CD14-positive monocyte (primary cell): ENCODE data around the gene NCOA6. TPM values are rescaled to one million over a fixed set of nuclear protein-coding genes. Genes with fewer than 3 reads are reported as not detected.

Experiments
- DNase-seq, 3 donors: peaks; one replicate each; pipeline ENCODE4 v3.0.0-alpha.2; 2011 to 2022
- H2AFZ ChIP-seq: 2 replicates; pipeline ENCODE4 v1.6.0; 2012; ENCODE audit warnings: mild to moderate bottlenecking, low read depth, low read length, inconsistent platforms; ENCODE audit not compliant: insufficient read depth, poor library complexity, severe bottlenecking
- H3K27ac ChIP-seq, 2 donors: 1 replicate in 1 of 2; 2 replicates in 1 of 2; pipeline ENCODE4 v1.5.1; 2012 to 2013; ENCODE audit warnings: low read length in 2 of 2, control low read depth in 1 of 2, inconsistent platforms in 1 of 2, low read depth in 1 of 2, mild to moderate bottlenecking in 1 of 2
- H3K27me3 ChIP-seq, 2 donors: one replicate each; pipeline versions ENCODE4 v1.6.0 to v1.6.1; 2011 to 2013; ENCODE audit warnings: low read length in 2 of 2; ENCODE audit not compliant: control insufficient read depth in 2 of 2, insufficient read depth in 2 of 2
- H3K36me3 ChIP-seq, 2 donors: replicated peaks in 1 of 2; 1 replicate in 1 of 2; 2 replicates in 1 of 2; pipeline versions ENCODE4 v1.5.1 to v1.6.1; 2012 to 2013; ENCODE audit warnings: low read length in 2 of 2, control low read depth in 1 of 2, inconsistent platforms in 1 of 2, mild to moderate bottlenecking in 1 of 2; ENCODE audit not compliant: insufficient read depth in 2 of 2, control insufficient read depth in 1 of 2
- H3K4me1 ChIP-seq, 2 donors: 1 replicate in 1 of 2; 2 replicates in 1 of 2; pipeline versions ENCODE4 v1.5.1 to v1.6.1; 2012 to 2013; ENCODE audit warnings: low read length in 2 of 2, control low read depth in 1 of 2, inconsistent platforms in 1 of 2, mild to moderate bottlenecking in 1 of 2, moderate library complexity in 1 of 2; ENCODE audit not compliant: insufficient read depth in 2 of 2, control insufficient read depth in 1 of 2
- H3K4me2 ChIP-seq: replicated peaks from 2 replicates; pipeline ENCODE3; 2012; ENCODE audit warnings: low read length, moderate library complexity, mild to moderate bottlenecking; ENCODE audit not compliant: poor library complexity, severe bottlenecking; ENCODE audit errors: extremely low read depth
- H3K4me3 ChIP-seq, 3 experiments: fragments of 200-600 bp in 1 of 3; sonication (generic) in 1 of 3; replicated peaks in 1 of 3; 1 replicate in 2 of 3; 2 replicates in 1 of 3; pipeline ENCODE4 v1.5.1; 2011 to 2013; ENCODE audit warnings: low read length in 3 of 3, mild to moderate bottlenecking in 3 of 3, control low read depth in 2 of 3, low read depth in 2 of 3, inconsistent platforms in 1 of 3, moderate library complexity in 1 of 3
- H3K79me2 ChIP-seq: 2 replicates; pipeline ENCODE4 v1.6.0; 2012; ENCODE audit warnings: mild to moderate bottlenecking, control low read depth, inconsistent platforms, low read length, moderate library complexity; ENCODE audit not compliant: insufficient read depth
- H3K9ac ChIP-seq: 2 replicates; pipeline ENCODE4 v1.6.0; 2017; ENCODE audit warnings: low read length, mild to moderate bottlenecking; ENCODE audit not compliant: insufficient read depth, poor library complexity, severe bottlenecking
- H3K9me3 ChIP-seq, 2 donors: replicated peaks in 1 of 2; 1 replicate in 1 of 2; 2 replicates in 1 of 2; pipeline versions ENCODE4 v1.5.1 to v1.6.1; 2012 to 2013; ENCODE audit warnings: low read length in 2 of 2, control low read depth in 1 of 2; ENCODE audit not compliant: control insufficient read depth in 1 of 2, insufficient read depth in 1 of 2
- H4K20me1 ChIP-seq: 2 replicates; pipeline ENCODE4 v1.6.0; 2012; ENCODE audit warnings: mild to moderate bottlenecking, low read length, control low read depth, moderate library complexity; ENCODE audit not compliant: insufficient read depth
- H3K27ac Mint-ChIP-seq, 7 donors: one replicate each; pipeline ENCODE4 v1.8.0; 2020; ENCODE audit warnings: mild to moderate bottlenecking in 7 of 7, mixed read lengths in 7 of 7, moderate library complexity in 6 of 7, inconsistent platforms in 2 of 7
- H3K27me3 Mint-ChIP-seq, 3 donors: one replicate each; pipeline ENCODE4 v1.8.0; 2021 to 2022; ENCODE audit warnings: low read depth in 3 of 3, mild to moderate bottlenecking in 3 of 3, mixed read lengths in 3 of 3, moderate library complexity in 3 of 3, inconsistent platforms in 1 of 3
- H3K36me3 Mint-ChIP-seq, 2 donors: one replicate each; pipeline ENCODE4 v1.8.0; 2020; ENCODE audit warnings: mixed read lengths in 2 of 2, inconsistent platforms in 1 of 2, mild to moderate bottlenecking in 1 of 2
- H3K4me1 Mint-ChIP-seq: one replicate; pipeline ENCODE4 v1.8.0; 2020; ENCODE audit warnings: mild to moderate bottlenecking, mixed read lengths
- H3K4me3 Mint-ChIP-seq, 2 donors: one replicate each; pipeline ENCODE4 v1.8.0; 2020; ENCODE audit warnings: mild to moderate bottlenecking in 2 of 2, mixed read lengths in 2 of 2, moderate library complexity in 1 of 2
- H3K9me3 Mint-ChIP-seq, 7 donors: one replicate each; pipeline ENCODE4 v1.8.0; 2020 to 2022; ENCODE audit warnings: mixed read lengths in 7 of 7, mild to moderate bottlenecking in 6 of 7, moderate library complexity in 6 of 7, inconsistent platforms in 2 of 7
- WGBS: methylation state at CpG from one replicate; pipeline ENCODE4 v1.1.5; 2013; ENCODE audit warnings: missing lambda C conversion rate; ENCODE audit not compliant: insufficient coverage; 5-methylcytosine and 5-hydroxymethylcytosine counted together
- intact Hi-C, 2 donors: fragments of 100-400 bp; cut with micrococcal nuclease; formaldehyde crosslinking; loops; one replicate each; pipeline versions ENCODE4 v1.15.0 to v1.15.1; 2023
- polyA plus RNA-seq, 3 donors: library from polyadenylated mRNA; depleted of rRNA in 1 of 3; unstranded in 2 of 3; stranded (reverse) in 1 of 3; fragments of 300-500 nt in 2 of 3; fragments of >200 nt in 1 of 3; fragmentation: Illumina TruSeq in 2 of 3; gene quantifications; 1 replicate in 2 of 3; 2 replicates in 1 of 3; pipeline ENCODE4 v1.2.3, GENCODE V29; 2012 to 2021
- TF ChIP-seq, protein P1 (sequence below): fragments of 200-600 bp; IDR thresholded peaks from one replicate; pipeline ENCODE4 v1.8.0; 2022; ENCODE audit warnings: antibody characterized with exemption, mild to moderate bottlenecking

Gene NCOA6
- polyA plus RNA-seq, 3 donors, result 2.8 to 19.0 (median 3.9) TPM

DNA sequence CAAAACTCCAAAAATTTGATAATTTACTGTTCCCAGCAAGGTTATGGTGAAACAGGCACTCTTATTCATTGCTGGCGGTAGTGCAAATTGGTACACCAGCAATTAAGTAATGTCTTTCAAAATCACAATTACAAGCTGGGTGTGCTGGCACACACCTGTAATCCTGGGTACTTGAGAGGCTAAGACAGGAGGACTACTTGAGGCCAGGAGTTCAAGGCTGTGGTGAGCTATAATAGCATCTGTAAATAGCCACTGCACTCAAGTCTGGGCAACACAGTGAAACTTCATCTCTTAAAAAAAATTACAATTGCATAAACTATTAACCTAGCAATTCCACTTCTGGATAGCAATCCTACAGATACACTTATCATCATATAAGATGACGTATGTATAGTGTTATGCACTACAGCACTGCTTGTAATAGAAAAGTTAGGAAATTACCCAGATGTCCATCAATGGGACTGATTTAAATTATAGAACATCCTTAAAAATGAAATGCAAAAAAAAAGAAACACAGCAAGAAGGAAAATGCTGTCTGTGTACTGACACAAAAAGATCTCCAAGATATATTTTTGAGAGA, 31.4 kb downstream of the NCOA6 start:
- no peak overlapping the region for H3K27ac ChIP-seq
- H3K79me2 ChIP-seq, result peaks cover 63% of the 10 kb centered on the region
- peaks cover 15 to 30% of the 10 kb centered on the region in 2 donors for H3K36me3 ChIP-seq
- WGBS, result no CpG with 5 or more reads among the region's 2 CpGs
- no peak overlapping the region for H3K4me2 ChIP-seq
- H4K20me1 ChIP-seq, result peaks cover 89% of the 10 kb centered on the region
- Mint-ChIP-seq H3K27ac (no peak overlapping the region), H3K27me3 (no peaks in the 10 kb centered on the region), H3K9me3 (no peaks in the 10 kb centered on the region), H3K4me3 (no peak overlapping the region), H3K36me3 (peaks cover 27 to 29% of the 10 kb centered on the region in 2 donors), H3K4me1 (peaks cover 20% of the 10 kb centered on the region)
- no peaks in the 10 kb centered on the region for H3K9me3 ChIP-seq
- no peak overlapping the region for H3K9ac ChIP-seq
- TF ChIP-seq, protein P1, sequence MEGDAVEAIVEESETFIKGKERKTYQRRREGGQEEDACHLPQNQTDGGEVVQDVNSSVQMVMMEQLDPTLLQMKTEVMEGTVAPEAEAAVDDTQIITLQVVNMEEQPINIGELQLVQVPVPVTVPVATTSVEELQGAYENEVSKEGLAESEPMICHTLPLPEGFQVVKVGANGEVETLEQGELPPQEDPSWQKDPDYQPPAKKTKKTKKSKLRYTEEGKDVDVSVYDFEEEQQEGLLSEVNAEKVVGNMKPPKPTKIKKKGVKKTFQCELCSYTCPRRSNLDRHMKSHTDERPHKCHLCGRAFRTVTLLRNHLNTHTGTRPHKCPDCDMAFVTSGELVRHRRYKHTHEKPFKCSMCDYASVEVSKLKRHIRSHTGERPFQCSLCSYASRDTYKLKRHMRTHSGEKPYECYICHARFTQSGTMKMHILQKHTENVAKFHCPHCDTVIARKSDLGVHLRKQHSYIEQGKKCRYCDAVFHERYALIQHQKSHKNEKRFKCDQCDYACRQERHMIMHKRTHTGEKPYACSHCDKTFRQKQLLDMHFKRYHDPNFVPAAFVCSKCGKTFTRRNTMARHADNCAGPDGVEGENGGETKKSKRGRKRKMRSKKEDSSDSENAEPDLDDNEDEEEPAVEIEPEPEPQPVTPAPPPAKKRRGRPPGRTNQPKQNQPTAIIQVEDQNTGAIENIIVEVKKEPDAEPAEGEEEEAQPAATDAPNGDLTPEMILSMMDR, result no peak
- H3K27me3 ChIP-seq, result no peaks in the 10 kb centered on the region
- H3K4me3 ChIP-seq, result no peak overlapping the region
- intact Hi-C loops, result no loop called here
- DNase-seq, result no peak
- no peak overlapping the region for H2AFZ ChIP-seq
- peaks cover 4 to 6% of the 10 kb centered on the region in 2 donors for H3K4me1 ChIP-seq

DNA sequence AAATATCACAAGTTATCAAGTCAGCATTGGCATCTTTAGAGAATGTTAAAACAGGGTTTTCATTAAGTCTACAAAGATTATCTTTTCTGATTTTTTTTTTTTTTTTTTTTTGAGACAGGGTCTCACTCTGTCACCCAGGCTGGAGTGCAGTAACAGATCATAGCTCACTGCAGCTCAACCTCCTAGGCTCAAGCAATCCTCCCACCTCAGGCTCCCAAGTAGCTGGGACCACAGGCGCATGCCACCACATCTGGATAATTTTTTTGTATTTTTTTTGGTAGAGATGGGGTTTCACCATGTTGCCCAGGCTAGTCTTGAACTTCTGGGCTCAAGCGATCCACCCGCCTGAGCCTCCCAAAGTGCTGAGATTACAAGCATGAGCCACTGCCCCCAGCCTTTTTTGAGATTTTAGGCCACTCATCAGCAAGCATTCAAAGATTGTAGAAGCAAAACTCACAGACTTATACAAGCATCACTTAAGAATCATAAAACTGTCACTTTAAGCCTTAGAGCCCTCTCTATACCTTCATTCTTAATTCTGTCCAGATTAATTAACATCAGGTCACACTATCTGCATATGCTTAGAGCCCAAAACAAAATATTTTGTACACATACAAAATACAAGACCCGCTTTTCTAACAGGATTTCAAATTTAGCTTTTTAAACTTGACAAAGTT, 32.6 kb downstream of the NCOA6 start:
- Histone ChIP-seq H3K9me3 (no peaks in the 10 kb centered on the region), H3K36me3 (peaks cover 21 to 42% of the 10 kb centered on the region in 2 donors), H3K4me2 (no peak overlapping the region), H3K9ac (no peak overlapping the region), H3K4me1 (peaks cover 4 to 6% of the 10 kb centered on the region in 2 donors), H4K20me1 (peaks cover 80% of the 10 kb centered on the region), H3K4me3 (no peak overlapping the region), H3K27ac (no peak overlapping the region), H3K27me3 (no peaks in the 10 kb centered on the region), H3K79me2 (peaks cover 51% of the 10 kb centered on the region), H2AFZ (no peak overlapping the region)
- Mint-ChIP-seq H3K4me1 (peaks cover 20% of the 10 kb centered on the region), H3K27me3 (no peaks in the 10 kb centered on the region), H3K4me3 (no peak overlapping the region), H3K27ac (peak overlapping the region in 1 of 7 donors; percentile 15), H3K36me3 (peaks cover 24 to 33% of the 10 kb centered on the region in 2 donors), H3K9me3 (no peaks in the 10 kb centered on the region)
- intact Hi-C loops, result no loop called here
- TF ChIP-seq, protein P1, result no peak
- DNase-seq, result no peak
- WGBS, result no CpG with 5 or more reads among the region's 4 CpGs
